SJCRH30 (cell line): ENCODE data around the gene RFX8. TPM values are rescaled to one million over a fixed set of nuclear protein-coding genes. Genes with fewer than 3 reads are reported as not detected.

Experiments
- DNase-seq, 2 experiments: peaks; one replicate each; pipeline ENCODE4 v3.0.0-alpha.2; 2015 to 2020
- H3K27ac ChIP-seq: fragments of 250-450 bp; sonication (Bioruptor Pico); 2 replicates; pipeline ENCODE4 v1.5.1; 2020; ENCODE audit warnings: mild to moderate bottlenecking, moderate library complexity
- H3K27me3 ChIP-seq: fragments of 250-450 bp; sonication (Bioruptor Pico); 2 replicates; pipeline ENCODE4 v1.5.1; 2020; ENCODE audit warnings: mild to moderate bottlenecking, moderate library complexity
- H3K36me3 ChIP-seq: fragments of 250-450 bp; sonication (Bioruptor Pico); 2 replicates; pipeline ENCODE4 v1.5.1; 2020; ENCODE audit warnings: mild to moderate bottlenecking, moderate library complexity
- H3K4me1 ChIP-seq: fragments of 250-450 bp; sonication (Bioruptor Pico); 2 replicates; pipeline ENCODE4 v1.5.1; 2020; ENCODE audit warnings: mild to moderate bottlenecking, moderate library complexity
- H3K4me3 ChIP-seq: fragments of 250-450 bp; sonication (Bioruptor Pico); 2 replicates; pipeline ENCODE4 v1.5.1; 2020; ENCODE audit warnings: mild to moderate bottlenecking, moderate library complexity
- H3K9me3 ChIP-seq: fragments of 250-450 bp; sonication (Bioruptor Pico); replicated peaks from 2 replicates; pipeline ENCODE4 v1.5.1; 2020; ENCODE audit warnings: mild to moderate bottlenecking, moderate library complexity
- total RNA-seq: library from RNA; depleted of rRNA; stranded (reverse); fragments of >200 nt; shearing (Covaris generic); gene quantifications from 2 replicates; pipeline ENCODE4 v1.2.3, GENCODE V29; 2014

Gene RFX8
- total RNA-seq, 1 experiment from 2014 or later = 0.06 TPM

- no peak for DNase-seq
- Histone ChIP-seq H3K4me1 (no peaks in the 10 kb centered on the region), H3K4me3 (no peak overlapping the region), H3K27me3 (peaks cover 9% of the 10 kb centered on the region; the same call in 1 of the 2 replicates), H3K9me3 (no peaks in the 10 kb centered on the region), H3K36me3 (no peaks in the 10 kb centered on the region), H3K27ac (no peak overlapping the region)
Observed at GRCh38 chr2:101401326-101401665, 73.6 kb downstream of the RFX8 start.

- no peak overlapping the region for H3K27ac ChIP-seq
- no peak overlapping the region for H3K4me3 ChIP-seq
- H3K27me3 ChIP-seq = peaks cover 9% of the 10 kb centered on the region; the same call in 1 of the 2 replicates
- H3K4me1 ChIP-seq = no peaks in the 10 kb centered on the region
- no peaks in the 10 kb centered on the region for H3K36me3 ChIP-seq
- no peak for DNase-seq
- H3K9me3 ChIP-seq = no peaks in the 10 kb centered on the region
Observed at GRCh38 chr2:101400506-101401325, 74.2 kb downstream of the RFX8 start.

GRCh38 chr2:101400048-101400447 lies 74.9 kb downstream of the RFX8 start:
- DNase-seq = no peak
- Histone ChIP-seq H3K36me3 (no peaks in the 10 kb centered on the region), H3K4me3 (no peak overlapping the region), H3K9me3 (no peaks in the 10 kb centered on the region), H3K27ac (no peak overlapping the region), H3K27me3 (peaks cover 9% of the 10 kb centered on the region; the same call in 1 of the 2 replicates), H3K4me1 (no peaks in the 10 kb centered on the region)

GRCh38 chr2:101399021-101399799 lies 75.7 kb downstream of the RFX8 start:
- DNase-seq = peak in 1 of 2 experiments; percentile 27
- Histone ChIP-seq H3K27ac (no peak overlapping the region), H3K36me3 (no peaks in the 10 kb centered on the region), H3K27me3 (peaks cover 9% of the 10 kb centered on the region; the same call in 1 of the 2 replicates), H3K4me3 (no peak overlapping the region), H3K9me3 (no peaks in the 10 kb centered on the region), H3K4me1 (no peaks in the 10 kb centered on the region)

- no peak overlapping the region for H3K4me3 ChIP-seq
- H3K4me1 ChIP-seq = no peaks in the 10 kb centered on the region
- H3K27ac ChIP-seq = no peak overlapping the region
- peaks cover 9% of the 10 kb centered on the region; the same call in 1 of the 2 replicates for H3K27me3 ChIP-seq
- no peak for DNase-seq
- H3K9me3 ChIP-seq = no peaks in the 10 kb centered on the region
- H3K36me3 ChIP-seq = no peaks in the 10 kb centered on the region
Observed at GRCh38 chr2:101398116-101398821, 76.6 kb downstream of the RFX8 start.

- Histone ChIP-seq H3K9me3 (no peaks in the 10 kb centered on the region), H3K36me3 (no peaks in the 10 kb centered on the region), H3K4me3 (no peak overlapping the region), H3K27me3 (no peaks in the 10 kb centered on the region), H3K4me1 (no peaks in the 10 kb centered on the region), H3K27ac (no peak overlapping the region)
- no peak for DNase-seq
Observed at GRCh38 chr2:101396316-101396717, 78.6 kb downstream of the RFX8 start.

- H3K27me3 ChIP-seq = no peaks in the 10 kb centered on the region
- H3K27ac ChIP-seq = no peak overlapping the region
- H3K4me1 ChIP-seq = no peaks in the 10 kb centered on the region
- H3K36me3 ChIP-seq = no peaks in the 10 kb centered on the region
- H3K4me3 ChIP-seq = no peak overlapping the region
- H3K9me3 ChIP-seq = no peaks in the 10 kb centered on the region
- DNase-seq = no peak
Observed at GRCh38 chr2:101395545-101396315, 79.2 kb downstream of the RFX8 start.

GRCh38 chr2:101388232-101388631 lies 86.7 kb downstream of the RFX8 start:
- Histone ChIP-seq H3K4me1 (no peaks in the 10 kb centered on the region), H3K27me3 (peaks cover 25% of the 10 kb centered on the region), H3K36me3 (no peaks in the 10 kb centered on the region), H3K27ac (no peak overlapping the region), H3K4me3 (no peak overlapping the region), H3K9me3 (no peaks in the 10 kb centered on the region)
- no peak for DNase-seq

- DNase-seq = peak; percentile 59 to 66
- no peaks in the 10 kb centered on the region for H3K9me3 ChIP-seq
- peaks cover 25% of the 10 kb centered on the region for H3K27me3 ChIP-seq
- no peaks in the 10 kb centered on the region for H3K4me1 ChIP-seq
- H3K4me3 ChIP-seq = peak within 1 kb of the TSS; percentile 46
- H3K36me3 ChIP-seq = no peaks in the 10 kb centered on the region
- no peak within 1 kb of the TSS for H3K27ac ChIP-seq
Observed at GRCh38 chr2:101387151-101387834, 87.6 kb downstream of the RFX8 start, which contains the start of gene CREG2. CREG2 (minus strand) TSS chr2:101387503; CDS start chr2:101387457, 46 bp downstream.

- no peak for DNase-seq
- Histone ChIP-seq H3K4me3 (peak overlapping the region; percentile 46), H3K4me1 (no peaks in the 10 kb centered on the region), H3K9me3 (no peaks in the 10 kb centered on the region), H3K27ac (no peak overlapping the region), H3K27me3 (peaks cover 25% of the 10 kb centered on the region), H3K36me3 (no peaks in the 10 kb centered on the region)
Observed at GRCh38 chr2:101386599-101387150, 88.2 kb downstream of the RFX8 start.

- Histone ChIP-seq H3K4me3 (no peak overlapping the region), H3K36me3 (no peaks in the 10 kb centered on the region), H3K27ac (no peak overlapping the region), H3K9me3 (no peaks in the 10 kb centered on the region), H3K27me3 (peaks cover 19% of the 10 kb centered on the region), H3K4me1 (no peaks in the 10 kb centered on the region)
- DNase-seq = no peak
Observed at GRCh38 chr2:101383016-101383541, 91.8 kb downstream of the RFX8 start.

GRCh38 chr2:101382442-101382841 lies 92.5 kb downstream of the RFX8 start:
- no peak for DNase-seq
- no peaks in the 10 kb centered on the region for H3K36me3 ChIP-seq
- H3K27me3 ChIP-seq = peaks cover 15% of the 10 kb centered on the region
- no peak overlapping the region for H3K27ac ChIP-seq
- H3K4me1 ChIP-seq = no peaks in the 10 kb centered on the region
- no peak overlapping the region for H3K4me3 ChIP-seq
- H3K9me3 ChIP-seq = no peaks in the 10 kb centered on the region

GRCh38 chr2:101380376-101380775 lies 94.5 kb downstream of the RFX8 start:
- no peak overlapping the region for H3K4me3 ChIP-seq
- no peak for DNase-seq
- no peaks in the 10 kb centered on the region for H3K9me3 ChIP-seq
- H3K27me3 ChIP-seq = peaks cover 4% of the 10 kb centered on the region; the same call in 1 of the 2 replicates
- no peaks in the 10 kb centered on the region for H3K36me3 ChIP-seq
- no peak overlapping the region for H3K27ac ChIP-seq
- H3K4me1 ChIP-seq = no peaks in the 10 kb centered on the region
